Muscle layer of colon (tissue), 2 donors: ENCODE data around the gene E2F1.
"Not testable (repeated sequence)": the region's sequence is repeated elsewhere in the genome, so short reads cannot be mapped to it uniquely, and the experiment has no call there.

Source experiments
- H3K27ac ChIP-seq: one replicate; pipeline ENCODE4 v1.7.0; 2013; ENCODE audit warnings: low read depth, mild to moderate bottlenecking, low read length, moderate library complexity
- H3K27me3 ChIP-seq, 2 donors: one replicate each; pipeline ENCODE4 v1.7.0; 2013; ENCODE audit warnings: low read length in 2 of 2, mild to moderate bottlenecking in 2 of 2; ENCODE audit not compliant: insufficient read depth in 2 of 2, control insufficient read depth in 1 of 2
- H3K36me3 ChIP-seq: one replicate; pipeline ENCODE4 v1.7.0; 2013; ENCODE audit warnings: mild to moderate bottlenecking, low read length; ENCODE audit not compliant: insufficient read depth
- H3K4me1 ChIP-seq: one replicate; pipeline ENCODE4 v1.7.0; 2013; ENCODE audit warnings: mild to moderate bottlenecking, low read length; ENCODE audit not compliant: insufficient read depth
- H3K4me3 ChIP-seq, 2 donors: one replicate each; pipeline ENCODE4 v1.7.0; 2013; ENCODE audit warnings: low read length in 2 of 2, low read depth in 1 of 2, mild to moderate bottlenecking in 1 of 2, moderate library complexity in 1 of 2
- H3K9ac ChIP-seq: one replicate; pipeline ENCODE4 v1.7.0; 2013; ENCODE audit warnings: low read length
- H3K9me3 ChIP-seq: one replicate; pipeline ENCODE4 v1.7.0; 2013; ENCODE audit warnings: mild to moderate bottlenecking, low read length
- donor health status: abdominal sarcoma.
- donor health status: Adenocarcinoma of cecum.

Gene E2F1

GRCh38 chr20:33650111-33650752 is 36.0 kb downstream of the E2F1 start:
- H3K9ac ChIP-seq: no peak overlapping the region
- H3K27me3 ChIP-seq: no peaks in the 10 kb centered on the region
- H3K36me3 ChIP-seq: peaks cover 7% of the 10 kb centered on the region
- H3K27ac ChIP-seq: no peak overlapping the region
- peaks cover 40% of the 10 kb centered on the region for H3K4me1 ChIP-seq
- H3K9me3 ChIP-seq: no peaks in the 10 kb centered on the region
- H3K4me3 ChIP-seq: no peak overlapping the region

- Histone ChIP-seq H3K27ac (no peak overlapping the region), H3K36me3 (peaks cover 17% of the 10 kb centered on the region), H3K4me1 (peaks cover 40% of the 10 kb centered on the region), H3K9ac (no peak overlapping the region), H3K27me3 (no peaks in the 10 kb centered on the region), H3K9me3 (no peaks in the 10 kb centered on the region), H3K4me3 (peak overlapping the region in 1 of 2 donors; percentile 26)
These were observed 36.9 kb downstream of the E2F1 start for GRCh38 chr20:33649201-33649681.

GRCh38 chr20:33648396-33649004 is 37.7 kb downstream of the E2F1 start:
- Histone ChIP-seq H3K4me3 (no peak overlapping the region), H3K9ac (no peak overlapping the region), H3K9me3 (no peaks in the 10 kb centered on the region), H3K36me3 (peaks cover 21% of the 10 kb centered on the region), H3K4me1 (peaks cover 33% of the 10 kb centered on the region), H3K27me3 (no peaks in the 10 kb centered on the region), H3K27ac (no peak overlapping the region)

DNA sequence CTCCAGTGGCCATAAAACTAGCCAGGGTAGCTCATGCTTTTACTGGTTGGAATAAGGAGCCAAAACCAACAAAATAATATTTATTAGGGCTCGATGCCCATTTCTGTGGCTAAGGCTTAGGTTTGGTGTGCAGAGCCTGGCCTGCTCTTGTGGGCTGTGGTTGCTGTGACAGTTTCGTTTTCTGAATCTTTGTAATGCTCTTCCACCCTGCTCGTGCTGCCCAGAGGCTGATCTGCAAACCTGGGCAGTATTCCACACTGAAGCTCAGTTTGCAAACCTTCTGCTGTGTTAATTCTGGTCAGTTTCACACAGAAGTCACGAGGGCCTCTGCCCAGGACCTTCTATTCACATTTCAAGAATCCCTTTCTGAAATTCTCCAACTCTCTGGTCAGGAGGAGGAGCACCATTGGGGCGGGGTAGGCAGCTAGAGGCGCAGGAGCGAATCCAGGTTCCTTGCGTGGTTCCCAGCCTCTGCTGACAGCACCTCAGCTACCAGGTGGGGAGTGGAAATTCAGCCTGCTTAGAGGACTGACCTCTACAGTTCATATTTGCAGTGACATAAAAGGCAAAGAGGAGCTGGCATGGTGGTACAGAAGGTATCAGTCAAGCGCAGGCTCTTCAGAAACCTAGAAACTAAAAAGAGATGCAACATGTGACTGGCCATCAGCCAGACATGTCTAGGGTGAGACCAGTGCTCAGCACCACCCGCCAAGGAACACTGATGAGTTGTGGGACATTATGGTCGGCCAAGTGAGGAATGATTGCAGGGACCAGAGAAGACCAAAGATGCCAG is 38.4 kb downstream of the E2F1 start:
- no peaks in the 10 kb centered on the region for H3K27me3 ChIP-seq
- H3K27ac ChIP-seq: no peak overlapping the region
- H3K9me3 ChIP-seq: no peaks in the 10 kb centered on the region
- H3K9ac ChIP-seq: no peak overlapping the region
- H3K36me3 ChIP-seq: peaks cover 23% of the 10 kb centered on the region
- peaks cover 31% of the 10 kb centered on the region for H3K4me1 ChIP-seq
- H3K4me3 ChIP-seq: no peak overlapping the region

DNA sequence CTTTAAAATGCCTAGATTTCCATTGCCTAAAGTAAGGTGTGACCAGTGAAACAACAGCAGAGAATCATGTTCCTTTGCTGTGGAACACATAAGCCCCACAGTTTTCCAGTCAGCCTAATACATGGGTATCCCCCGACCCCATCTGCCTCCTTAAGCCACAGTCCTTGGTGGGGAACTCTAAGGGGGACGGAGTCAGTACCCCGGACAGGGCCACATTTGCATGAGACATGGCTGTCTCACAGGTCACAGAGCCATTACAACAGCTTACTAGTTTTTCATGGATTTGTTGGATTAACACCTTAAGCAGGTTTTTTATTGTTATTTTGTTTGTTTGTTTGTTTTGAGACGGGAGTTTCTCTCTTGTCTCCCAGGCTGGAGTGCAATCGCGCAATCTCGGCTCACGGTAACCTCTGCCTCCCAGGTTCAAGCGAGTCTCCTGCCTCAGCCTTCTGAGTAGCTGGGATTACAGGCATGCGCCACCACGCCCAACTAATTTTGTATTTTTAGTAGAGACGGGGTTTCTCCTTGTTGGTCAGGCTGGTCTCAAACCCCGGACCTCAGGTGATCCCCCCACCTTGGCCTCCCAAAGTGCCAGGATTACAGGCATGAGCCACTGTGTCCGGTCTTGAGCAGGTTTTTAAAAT is 39.1 kb downstream of the E2F1 start:
- Histone ChIP-seq H3K4me1 (peaks cover 31% of the 10 kb centered on the region), H3K36me3 (peaks cover 30% of the 10 kb centered on the region)
- not testable (repeated sequence) for H3K9ac ChIP-seq, H3K4me3 ChIP-seq, H3K9me3 ChIP-seq, H3K27ac ChIP-seq, H3K27me3 ChIP-seq

DNA sequence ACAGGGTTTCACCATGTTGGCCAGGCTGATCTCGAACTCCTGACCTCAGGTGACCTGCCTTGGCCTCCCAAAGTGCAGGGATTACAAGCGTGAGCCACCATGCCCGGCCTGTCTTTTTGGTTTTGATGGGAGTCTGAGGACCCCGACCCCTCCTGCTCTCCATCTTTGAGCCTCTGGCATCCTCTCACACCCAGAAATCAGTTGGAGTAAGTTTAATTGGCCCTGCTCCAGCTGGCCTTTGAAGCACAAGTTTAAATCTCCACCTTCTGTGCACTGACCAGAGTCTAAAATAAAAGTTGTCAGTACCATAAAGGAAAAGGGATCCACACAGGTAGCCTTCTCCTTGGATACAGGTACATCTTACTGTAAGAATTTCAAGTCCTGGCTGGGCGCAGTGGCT is 40.0 kb downstream of the E2F1 start:
- Histone ChIP-seq H3K4me3 (no peak overlapping the region), H3K27ac (no peak overlapping the region), H3K4me1 (peaks cover 31% of the 10 kb centered on the region), H3K9ac (no peak overlapping the region), H3K27me3 (no peaks in the 10 kb centered on the region), H3K36me3 (peaks cover 36% of the 10 kb centered on the region), H3K9me3 (no peaks in the 10 kb centered on the region)

DNA sequence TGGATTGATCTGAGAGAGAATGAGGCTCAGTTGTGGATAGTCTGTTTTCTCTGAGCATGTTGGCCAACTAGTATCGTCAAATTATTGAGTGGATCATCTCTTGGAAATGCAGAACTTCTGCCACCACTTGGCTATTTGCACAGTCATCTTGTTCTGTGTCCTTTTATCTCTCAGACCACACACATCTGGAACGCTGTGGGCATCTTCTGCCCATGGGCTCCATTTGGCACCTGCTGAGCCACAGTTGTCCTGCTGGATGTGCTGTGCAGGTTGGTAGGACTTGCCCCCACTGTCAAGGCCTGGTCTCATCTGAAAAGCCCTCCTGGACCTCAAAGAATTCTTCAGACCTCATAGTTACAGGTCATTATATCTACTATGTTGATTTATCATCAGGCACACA is 40.8 kb downstream of the E2F1 start:
- H3K9me3 ChIP-seq: no peaks in the 10 kb centered on the region
- no peak overlapping the region for H3K27ac ChIP-seq
- no peaks in the 10 kb centered on the region for H3K27me3 ChIP-seq
- H3K4me1 ChIP-seq: peaks cover 31% of the 10 kb centered on the region
- no peak overlapping the region for H3K9ac ChIP-seq
- peaks cover 44% of the 10 kb centered on the region for H3K36me3 ChIP-seq
- no peak overlapping the region for H3K4me3 ChIP-seq

GRCh38 chr20:33645072-33645358 is 41.2 kb downstream of the E2F1 start:
- Histone ChIP-seq H3K27me3 (no peaks in the 10 kb centered on the region), H3K9me3 (no peaks in the 10 kb centered on the region), H3K4me1 (peaks cover 31% of the 10 kb centered on the region), H3K27ac (no peak overlapping the region), H3K4me3 (no peak overlapping the region), H3K9ac (no peak overlapping the region), H3K36me3 (peaks cover 47% of the 10 kb centered on the region)

DNA sequence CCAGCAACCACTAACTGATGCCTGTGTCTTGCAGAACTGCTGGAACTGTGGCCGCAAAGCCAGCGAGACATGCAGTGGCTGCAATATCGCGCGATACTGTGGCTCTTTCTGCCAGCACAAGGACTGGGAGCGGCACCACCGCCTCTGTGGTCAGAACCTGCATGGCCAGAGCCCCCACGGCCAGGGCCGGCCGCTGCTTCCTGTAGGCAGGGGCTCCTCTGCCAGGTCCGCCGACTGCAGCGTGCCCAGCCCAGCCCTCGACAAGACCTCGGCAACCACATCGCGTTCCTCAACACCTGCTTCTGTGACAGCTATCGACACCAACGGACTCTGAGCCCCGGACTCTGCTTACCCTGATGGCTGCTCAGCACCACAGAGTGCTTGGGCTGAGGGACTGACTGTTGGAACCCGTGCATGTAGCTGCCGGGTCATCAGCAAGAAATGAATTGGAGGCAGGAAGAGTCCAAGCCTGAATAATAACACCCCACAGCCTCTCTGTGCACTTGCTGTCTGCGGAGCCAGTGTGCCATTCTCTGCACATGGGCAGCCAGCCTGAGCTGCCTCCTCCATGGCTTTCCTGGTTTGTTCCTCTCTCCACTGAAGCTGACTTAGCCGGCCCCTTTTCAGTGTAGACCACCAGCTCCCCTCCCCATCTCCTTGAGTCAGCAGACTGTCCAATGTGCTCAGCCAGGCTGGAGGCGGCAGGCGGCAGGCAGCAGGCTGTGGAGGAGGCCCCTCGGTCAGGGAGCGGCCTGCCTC is 41.7 kb downstream of the E2F1 start:
- Histone ChIP-seq H3K27me3 (no peaks in the 10 kb centered on the region), H3K36me3 (peaks cover 48% of the 10 kb centered on the region), H3K4me1 (peaks cover 26% of the 10 kb centered on the region), H3K4me3 (no peak overlapping the region), H3K27ac (no peak overlapping the region), H3K9me3 (no peaks in the 10 kb centered on the region), H3K9ac (no peak overlapping the region)

DNA sequence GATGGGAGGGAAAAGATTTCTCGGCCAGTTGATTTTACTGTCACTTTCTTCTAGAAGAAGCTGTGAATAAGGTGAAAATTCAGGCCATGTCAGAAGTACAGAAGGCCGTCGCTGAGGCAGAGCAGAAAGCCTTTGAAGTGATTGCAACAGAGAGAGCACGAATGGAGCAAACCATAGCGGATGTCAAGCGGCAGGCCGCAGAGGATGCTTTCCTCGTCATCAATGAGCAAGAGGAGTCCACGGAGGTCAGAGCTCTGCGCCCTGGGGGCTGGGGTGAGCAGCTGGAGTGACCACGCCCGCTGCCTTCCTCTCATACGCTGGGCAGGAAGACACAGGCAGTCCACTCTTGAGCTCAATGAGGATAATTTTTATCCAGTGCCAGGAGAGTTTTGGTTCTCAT is 45.9 kb downstream of the E2F1 start:
- H3K27me3 ChIP-seq: no peaks in the 10 kb centered on the region
- no peaks in the 10 kb centered on the region for H3K9me3 ChIP-seq
- no peak overlapping the region for H3K9ac ChIP-seq
- H3K36me3 ChIP-seq: peaks cover 68% of the 10 kb centered on the region
- no peaks in the 10 kb centered on the region for H3K4me1 ChIP-seq
- no peak overlapping the region for H3K27ac ChIP-seq
- H3K4me3 ChIP-seq: no peak overlapping the region

- Histone ChIP-seq H3K9ac (no peak overlapping the region), H3K27me3 (no peaks in the 10 kb centered on the region), H3K27ac (no peak overlapping the region), H3K36me3 (peaks cover 55% of the 10 kb centered on the region), H3K4me3 (no peak overlapping the region), H3K4me1 (no peaks in the 10 kb centered on the region), H3K9me3 (no peaks in the 10 kb centered on the region)
These were observed 49.4 kb downstream of the E2F1 start for GRCh38 chr20:33636776-33637175.
